ENCODE measurements around the gene FOXP2. TPM values are rescaled to one million over a fixed set of nuclear protein-coding genes. Genes with fewer than 3 reads are reported as not detected.

The FOXP2 gene
- total RNA-seq, 2 experiments from 2014 or later: not detected

DNA sequence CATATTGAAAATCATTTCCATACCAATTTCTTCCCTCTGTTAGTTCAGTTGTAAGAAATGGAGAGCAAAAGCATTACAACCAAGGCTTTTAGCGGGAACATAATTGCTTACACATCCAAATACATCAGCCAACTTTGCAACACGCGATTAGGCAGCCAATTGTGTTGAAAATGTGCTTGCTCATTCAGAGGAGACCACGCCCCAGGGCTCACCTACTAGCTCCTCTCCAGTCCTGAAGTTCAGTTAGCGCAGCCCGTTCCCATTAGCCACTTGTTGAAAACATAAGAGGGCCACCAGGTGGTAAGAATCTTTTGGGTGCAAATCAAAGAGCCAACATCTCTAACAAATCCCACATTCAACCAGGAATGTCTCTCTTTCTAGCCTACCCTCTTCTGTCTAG, 294.0 kb downstream of the FOXP2 start:
- no peak for DNase-seq
- peaks cover 14% of the 10 kb centered on the region for H3K27me3 Mint-ChIP-seq
- H3K4me1 Mint-ChIP-seq: no peaks in the 10 kb centered on the region
- no peak overlapping the region for H3K4me3 Mint-ChIP-seq
- no peaks in the 10 kb centered on the region for H3K9me3 Mint-ChIP-seq
- H3K36me3 Mint-ChIP-seq: no peaks in the 10 kb centered on the region
- H3K27ac Mint-ChIP-seq: no peak overlapping the region

DNA sequence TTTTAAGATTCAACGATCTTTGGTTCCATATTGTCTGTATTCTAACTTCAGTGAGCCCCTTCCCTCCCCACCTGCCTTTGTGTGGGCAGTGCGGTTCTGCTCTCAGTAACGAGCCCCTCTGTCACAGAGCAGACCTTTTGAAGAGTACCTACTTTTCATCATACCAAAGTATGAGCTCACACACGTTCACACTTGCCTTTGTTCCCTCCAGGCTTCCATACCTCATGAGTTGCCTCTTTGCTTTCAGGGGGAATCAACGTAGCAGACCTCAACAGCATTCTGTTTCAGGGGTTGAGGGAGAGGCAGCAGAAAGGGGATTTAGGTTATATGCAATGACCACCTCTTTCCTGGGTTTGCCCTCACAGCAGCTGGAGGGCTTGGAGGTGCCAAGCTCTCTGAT, 295.9 kb downstream of the FOXP2 start:
- H3K27me3 Mint-ChIP-seq: peaks cover 14% of the 10 kb centered on the region
- H3K9me3 Mint-ChIP-seq: no peaks in the 10 kb centered on the region
- DNase-seq: no peak
- H3K4me1 Mint-ChIP-seq: no peaks in the 10 kb centered on the region
- H3K36me3 Mint-ChIP-seq: no peaks in the 10 kb centered on the region
- no peak overlapping the region for H3K4me3 Mint-ChIP-seq
- H3K27ac Mint-ChIP-seq: no peak overlapping the region

DNA sequence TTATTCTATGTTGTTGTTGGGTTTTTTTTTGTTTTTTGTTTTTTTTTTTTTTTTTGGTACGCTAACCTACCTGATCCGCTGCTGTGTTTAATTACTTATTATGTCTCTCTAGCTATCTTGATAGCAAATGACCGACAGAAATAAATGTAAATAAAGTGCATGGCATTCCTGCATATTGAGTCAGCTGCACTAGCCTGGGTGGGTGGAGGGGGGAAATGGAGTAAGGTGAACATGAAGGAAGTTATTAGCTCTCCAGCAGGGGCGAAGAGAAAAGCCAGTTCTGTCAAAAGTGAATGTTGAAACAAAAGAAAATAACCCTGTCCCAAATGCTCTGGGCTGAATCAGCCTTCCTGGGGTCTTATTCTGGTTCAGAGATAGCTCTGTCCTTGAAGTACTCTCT, 296.6 kb downstream of the FOXP2 start:
- Mint-ChIP-seq H3K9me3 (no peaks in the 10 kb centered on the region), H3K27ac (no peak overlapping the region), H3K4me3 (no peak overlapping the region), H3K27me3 (peaks cover 13% of the 10 kb centered on the region), H3K36me3 (no peaks in the 10 kb centered on the region), H3K4me1 (no peaks in the 10 kb centered on the region)
- DNase-seq: no peak

DNA sequence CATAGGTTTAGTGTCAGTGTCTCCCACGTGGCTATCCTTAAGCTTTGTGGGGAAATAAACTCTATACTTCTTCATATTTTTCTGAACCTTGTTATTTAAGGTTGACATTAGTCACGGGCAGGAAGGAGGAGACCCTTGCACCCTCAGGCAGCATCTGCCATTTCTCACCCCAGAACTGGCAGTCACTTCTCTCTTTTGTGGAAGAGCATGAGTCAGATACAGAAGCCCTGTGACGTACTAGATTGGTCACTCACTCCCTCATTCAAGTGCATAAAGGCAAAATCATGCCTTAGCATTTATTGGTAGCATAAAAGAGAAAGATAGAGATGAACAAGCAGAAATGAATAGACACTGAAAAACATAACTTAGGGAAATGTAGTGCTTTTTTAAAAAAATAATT, 301.3 kb downstream of the FOXP2 start:
- DNase-seq: no peak
- no peaks in the 10 kb centered on the region for H3K9me3 Mint-ChIP-seq
- H3K36me3 Mint-ChIP-seq: no peaks in the 10 kb centered on the region
- H3K27ac Mint-ChIP-seq: no peak overlapping the region
- no peaks in the 10 kb centered on the region for H3K4me1 Mint-ChIP-seq
- H3K27me3 Mint-ChIP-seq: no peaks in the 10 kb centered on the region
- no peak overlapping the region for H3K4me3 Mint-ChIP-seq

DNA sequence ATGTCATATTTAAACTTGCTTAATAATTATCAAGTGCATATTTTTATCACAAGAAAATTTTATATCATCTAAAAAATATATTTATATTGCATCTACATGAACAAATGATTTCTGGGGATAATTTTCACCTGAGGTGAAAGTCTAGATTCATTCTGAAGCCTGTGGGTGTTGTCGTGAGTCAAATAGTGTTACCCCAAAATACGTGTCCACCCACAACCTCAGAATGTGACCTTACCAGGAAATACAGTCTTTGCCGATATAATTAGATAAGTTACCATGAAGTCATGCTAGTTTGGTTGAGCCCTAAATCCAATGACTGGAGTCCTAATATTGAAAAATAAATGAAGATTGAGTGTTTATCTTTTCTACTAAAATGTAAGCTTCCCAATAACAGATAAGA, 304.2 kb downstream of the FOXP2 start:
- Mint-ChIP-seq H3K9me3 (no peaks in the 10 kb centered on the region), H3K27ac (no peak overlapping the region), H3K4me1 (no peaks in the 10 kb centered on the region), H3K36me3 (no peaks in the 10 kb centered on the region), H3K27me3 (no peaks in the 10 kb centered on the region), H3K4me3 (no peak overlapping the region)
- DNase-seq: no peak

DNA sequence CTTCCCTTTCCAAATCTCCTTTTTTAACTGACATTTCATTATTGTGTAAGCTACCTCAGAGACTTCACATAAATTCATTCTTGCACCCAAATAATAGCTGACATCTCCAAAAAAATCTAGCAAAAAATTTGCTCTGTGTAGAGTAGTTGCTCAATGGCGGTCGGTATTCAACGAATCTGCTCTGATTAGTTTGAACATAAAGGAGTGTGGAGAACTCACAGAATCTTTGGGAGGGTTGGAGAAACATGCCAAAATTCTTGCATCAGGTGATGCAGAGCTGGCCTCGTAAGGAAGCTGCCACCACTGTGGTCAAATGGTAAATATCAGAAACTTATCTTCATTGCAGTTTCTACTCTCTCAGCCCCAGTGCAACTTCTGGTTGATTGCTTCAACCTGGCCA, 306.1 kb downstream of the FOXP2 start:
- Mint-ChIP-seq H3K9me3 (no peaks in the 10 kb centered on the region), H3K27me3 (no peaks in the 10 kb centered on the region), H3K36me3 (no peaks in the 10 kb centered on the region), H3K4me1 (no peaks in the 10 kb centered on the region), H3K27ac (no peak overlapping the region), H3K4me3 (no peak overlapping the region)
- DNase-seq: no peak

DNA sequence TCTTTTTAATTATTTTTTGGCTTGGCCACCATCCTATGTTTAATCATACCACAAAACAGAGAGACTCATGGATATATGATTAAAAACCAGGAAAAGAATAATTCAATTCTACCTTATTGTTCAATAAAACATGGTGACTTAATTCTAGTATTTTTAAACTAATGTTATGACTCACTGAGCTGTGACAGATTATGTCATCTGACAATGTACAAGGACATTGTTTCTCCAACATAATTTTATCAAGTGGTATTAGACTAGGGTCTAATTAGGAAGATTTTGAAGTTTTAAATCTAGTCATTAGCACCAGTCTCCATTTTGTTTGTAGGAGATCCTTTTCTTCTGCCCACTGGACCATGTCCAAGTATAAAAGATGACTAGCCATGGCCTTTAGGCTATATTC, 307.9 kb downstream of the FOXP2 start:
- peaks cover 2% of the 10 kb centered on the region for H3K9me3 Mint-ChIP-seq
- no peak for DNase-seq
- no peak overlapping the region for H3K4me3 Mint-ChIP-seq
- no peak overlapping the region for H3K27ac Mint-ChIP-seq
- H3K36me3 Mint-ChIP-seq: no peaks in the 10 kb centered on the region
- no peaks in the 10 kb centered on the region for H3K4me1 Mint-ChIP-seq
- no peaks in the 10 kb centered on the region for H3K27me3 Mint-ChIP-seq

DNA sequence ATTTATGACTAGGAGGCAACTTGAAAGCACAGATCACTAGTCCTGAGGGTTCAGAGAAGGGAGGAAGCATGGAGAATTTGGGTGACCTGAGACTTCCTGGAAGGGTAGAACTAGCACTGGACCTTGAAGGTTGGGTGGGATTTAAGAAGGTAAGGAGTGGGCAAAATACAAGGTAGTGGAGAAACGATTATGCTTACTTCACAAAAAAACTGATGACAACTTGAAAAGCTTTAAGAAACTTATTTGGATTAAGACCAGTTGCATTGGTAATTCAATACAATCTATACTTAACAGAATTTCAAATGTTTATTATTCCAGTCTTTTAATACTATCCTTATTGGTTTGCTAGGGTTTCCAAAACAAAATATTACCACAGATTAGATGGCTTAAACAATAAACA, 308.7 kb downstream of the FOXP2 start:
- no peak overlapping the region for H3K4me3 Mint-ChIP-seq
- no peak overlapping the region for H3K27ac Mint-ChIP-seq
- H3K4me1 Mint-ChIP-seq: no peaks in the 10 kb centered on the region
- H3K36me3 Mint-ChIP-seq: no peaks in the 10 kb centered on the region
- H3K9me3 Mint-ChIP-seq: peaks cover 2% of the 10 kb centered on the region
- no peaks in the 10 kb centered on the region for H3K27me3 Mint-ChIP-seq
- no peak for DNase-seq

DNA sequence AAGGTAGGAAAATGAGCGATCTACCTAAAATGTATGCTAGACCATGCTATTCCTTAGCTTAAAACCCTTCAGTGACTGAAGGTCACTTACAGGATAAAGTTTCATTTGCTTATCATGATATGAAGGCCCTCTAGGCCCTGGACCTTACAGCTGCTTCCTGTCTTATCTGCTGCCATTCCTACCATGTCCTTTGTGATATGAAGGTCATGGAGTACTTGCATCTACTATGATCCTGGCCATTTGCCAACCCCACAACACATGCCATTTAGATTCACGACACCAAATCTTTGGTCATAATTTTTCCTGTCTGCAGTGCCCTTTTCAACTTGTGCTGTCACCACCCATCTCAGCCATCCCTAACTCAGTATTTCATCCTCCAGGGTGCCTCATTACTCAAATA, 325.5 kb downstream of the FOXP2 start:
- H3K27me3 Mint-ChIP-seq: peaks cover 8% of the 10 kb centered on the region
- no peak overlapping the region for H3K27ac Mint-ChIP-seq
- H3K36me3 Mint-ChIP-seq: no peaks in the 10 kb centered on the region
- no peaks in the 10 kb centered on the region for H3K9me3 Mint-ChIP-seq
- H3K4me1 Mint-ChIP-seq: no peaks in the 10 kb centered on the region
- no peak for DNase-seq
- no peak overlapping the region for H3K4me3 Mint-ChIP-seq

DNA sequence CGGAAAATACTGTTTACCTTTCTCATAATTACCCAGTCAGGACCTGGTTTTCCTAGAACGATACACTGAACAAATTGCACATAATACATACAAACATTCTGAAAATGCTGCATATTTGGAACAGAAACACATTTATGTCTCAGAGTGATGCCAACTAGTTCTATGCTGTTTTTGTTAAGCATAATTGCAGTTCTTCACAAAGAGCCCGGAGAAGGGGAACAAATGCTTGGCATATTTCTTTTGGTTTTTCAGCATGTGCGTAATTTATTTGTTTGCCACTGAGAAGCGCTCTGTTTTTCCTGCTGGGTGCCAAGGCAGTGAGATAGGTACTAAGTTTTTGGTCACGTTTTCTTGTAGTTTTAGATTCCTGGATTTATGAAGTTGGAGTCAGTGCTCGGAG, 326.3 kb downstream of the FOXP2 start:
- Mint-ChIP-seq H3K27me3 (peaks cover 8% of the 10 kb centered on the region), H3K36me3 (no peaks in the 10 kb centered on the region)
- no peak for DNase-seq

DNA sequence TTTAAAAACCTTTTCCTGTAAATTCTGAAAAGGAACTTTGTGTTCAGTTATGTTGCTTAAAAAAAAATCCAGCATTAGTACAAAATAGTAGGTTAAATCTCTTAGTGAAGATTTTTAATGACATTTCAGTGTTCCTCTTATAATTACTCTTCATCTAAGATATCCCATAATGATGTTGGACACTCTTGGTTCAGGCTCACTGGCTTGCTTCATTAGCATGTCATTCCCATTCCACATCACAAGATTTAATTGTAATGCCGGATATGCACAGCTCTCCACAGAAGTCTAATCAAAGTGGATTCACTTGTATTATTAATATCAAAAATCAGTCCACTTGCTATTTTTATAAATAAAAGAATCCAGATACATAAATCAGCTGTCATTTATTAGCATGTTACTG, 327.3 kb downstream of the FOXP2 start:
- Mint-ChIP-seq H3K27ac (no peak overlapping the region), H3K4me1 (no peaks in the 10 kb centered on the region), H3K4me3 (no peak overlapping the region), H3K9me3 (no peaks in the 10 kb centered on the region), H3K27me3 (peaks cover 12% of the 10 kb centered on the region), H3K36me3 (no peaks in the 10 kb centered on the region)
- DNase-seq: no peak

More for the DNA sequence above, 326.3 kb downstream of the FOXP2 start:
- Mint-ChIP-seq H3K9me3 (no peaks in the 10 kb centered on the region), H3K27ac (no peak overlapping the region), H3K4me1 (no peaks in the 10 kb centered on the region), H3K4me3 (no peak overlapping the region)
